GM19239 (cell line): ENCODE data around the gene SCAPER.
"Not testable (repeated sequence)": the region's sequence is repeated elsewhere in the genome, so short reads cannot be mapped to it uniquely, and the experiment has no call there.

Experiments
- DNase-seq: peaks from one replicate; pipeline ENCODE4 v3.0.0; 2011; ENCODE audit warnings: low spot score; ENCODE audit not compliant: insufficient read length
- FAIRE-seq: peaks from 2 replicates; lab custom pipeline; 2011; peaks lifted over from hg19 to GRCh38; lab: Jason Lieb, UNC

The SCAPER gene

GRCh38 chr15:76517910-76518309, 387.2 kb downstream of the SCAPER start:
- no peak for FAIRE-seq
- DNase-seq: no peak

DNA sequence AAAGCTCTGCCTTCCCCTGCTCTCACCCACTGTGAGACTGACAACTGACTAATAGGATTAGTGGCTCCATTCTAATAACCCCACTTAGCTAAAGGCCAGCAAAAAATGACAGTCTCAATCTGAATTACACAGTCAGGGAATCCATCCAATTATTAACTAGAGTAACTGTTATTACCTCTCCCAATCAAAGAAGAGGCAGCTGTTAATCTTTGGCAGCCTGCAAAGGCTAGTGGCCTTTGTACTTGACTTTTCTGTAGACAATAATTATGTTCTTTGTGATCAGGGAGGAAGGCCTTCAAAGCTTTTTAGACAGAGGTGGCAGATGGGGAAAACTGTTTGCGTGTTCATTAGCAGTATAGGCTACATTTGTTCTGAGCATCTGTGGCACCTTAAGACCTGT, 390.9 kb downstream of the SCAPER start:
- FAIRE-seq: no peak
- DNase-seq: no peak

DNA sequence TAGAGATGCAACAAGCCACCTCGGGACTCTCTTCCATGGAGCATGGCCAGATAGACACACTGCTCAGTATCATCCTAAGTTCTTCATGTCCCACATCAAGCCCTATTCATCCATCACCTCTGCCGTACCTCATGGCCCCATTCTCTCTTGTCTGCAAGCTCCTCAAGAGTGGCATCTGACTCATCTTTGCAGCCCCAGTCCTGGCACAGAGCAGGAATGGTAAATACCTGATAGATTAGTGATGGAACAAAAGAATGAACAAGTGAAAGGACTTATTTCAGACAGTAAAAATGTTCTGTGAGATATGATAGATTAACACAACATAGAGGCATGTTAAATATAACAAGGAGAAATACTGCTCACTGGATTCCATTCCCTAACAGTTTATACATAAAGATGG, 392.2 kb downstream of the SCAPER start:
- DNase-seq (no peak), FAIRE-seq (no peak)

GRCh38 chr15:76510663-76511062, 394.5 kb downstream of the SCAPER start:
- DNase-seq, FAIRE-seq: not testable (repeated sequence)

GRCh38 chr15:76503804-76504203, 401.3 kb downstream of the SCAPER start:
- no peak for DNase-seq
- FAIRE-seq: no peak

GRCh38 chr15:76503121-76503520, 402.0 kb downstream of the SCAPER start:
- DNase-seq (no peak), FAIRE-seq (no peak)

- no peak for DNase-seq
- FAIRE-seq: no peak
Observed at GRCh38 chr15:76502678-76503077, 402.5 kb downstream of the SCAPER start.

DNA sequence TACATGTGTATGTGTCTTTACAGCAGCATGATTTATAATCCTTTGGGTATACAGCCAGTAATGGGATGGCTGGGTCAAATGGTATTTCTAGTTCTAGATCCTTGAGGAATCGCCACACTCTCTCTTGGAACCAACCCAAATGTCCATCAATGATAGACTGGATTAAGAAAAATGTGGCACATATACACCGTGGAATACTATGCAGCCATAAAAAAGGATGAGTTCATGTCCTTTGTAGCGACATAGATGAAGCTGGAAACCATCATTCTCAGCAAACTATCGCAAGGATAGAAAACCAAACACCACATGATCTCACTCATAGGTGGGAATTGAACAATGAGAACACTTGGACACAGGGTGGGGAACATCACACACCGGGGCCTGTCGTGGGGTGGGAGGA, 403.0 kb downstream of the SCAPER start:
- not testable (repeated sequence) for FAIRE-seq

GRCh38 chr15:76501726-76502125, 403.4 kb downstream of the SCAPER start:
- no peak for FAIRE-seq
- no peak for DNase-seq

More for the DNA sequence above, 403.0 kb downstream of the SCAPER start:
- DNase-seq: not testable (repeated sequence)

GRCh38 chr15:76501011-76501410, 404.1 kb downstream of the SCAPER start:
- FAIRE-seq (no peak), DNase-seq (no peak)

GRCh38 chr15:76495487-76495886, 409.7 kb downstream of the SCAPER start:
- FAIRE-seq: no peak
- DNase-seq: no peak

- FAIRE-seq (no peak), DNase-seq (no peak)
Observed at GRCh38 chr15:76492538-76492937, 412.6 kb downstream of the SCAPER start.

- FAIRE-seq: no peak
- DNase-seq: no peak
Observed at GRCh38 chr15:76483752-76484151, 421.4 kb downstream of the SCAPER start.

GRCh38 chr15:76483018-76483417, 422.1 kb downstream of the SCAPER start:
- DNase-seq (no peak), FAIRE-seq (no peak)

GRCh38 chr15:76480267-76480666, 424.9 kb downstream of the SCAPER start:
- DNase-seq (no peak), FAIRE-seq (no peak)

DNA sequence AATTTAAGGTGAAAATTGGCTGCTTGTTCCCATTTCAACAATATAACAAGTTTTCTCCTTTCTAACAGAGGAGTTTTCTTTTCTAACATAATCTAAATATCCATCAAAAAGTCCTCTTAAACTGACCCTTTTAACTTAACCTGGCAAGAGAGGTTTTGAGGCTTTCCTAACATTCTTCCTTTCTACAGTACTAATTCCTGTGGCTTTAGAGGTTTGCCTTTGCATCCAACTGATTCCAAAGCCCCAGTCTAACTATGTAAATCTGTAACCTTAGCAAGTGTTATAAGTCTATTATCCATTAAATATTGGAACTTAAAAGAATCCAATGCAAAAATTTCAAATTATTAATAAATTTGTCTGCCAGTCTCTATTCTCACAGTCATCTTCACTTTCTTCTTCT, 434.4 kb downstream of the SCAPER start:
- DNase-seq (no peak), FAIRE-seq (no peak)

- FAIRE-seq (no peak), DNase-seq (no peak)
Observed at GRCh38 chr15:76468722-76469121, 436.4 kb downstream of the SCAPER start.

DNA sequence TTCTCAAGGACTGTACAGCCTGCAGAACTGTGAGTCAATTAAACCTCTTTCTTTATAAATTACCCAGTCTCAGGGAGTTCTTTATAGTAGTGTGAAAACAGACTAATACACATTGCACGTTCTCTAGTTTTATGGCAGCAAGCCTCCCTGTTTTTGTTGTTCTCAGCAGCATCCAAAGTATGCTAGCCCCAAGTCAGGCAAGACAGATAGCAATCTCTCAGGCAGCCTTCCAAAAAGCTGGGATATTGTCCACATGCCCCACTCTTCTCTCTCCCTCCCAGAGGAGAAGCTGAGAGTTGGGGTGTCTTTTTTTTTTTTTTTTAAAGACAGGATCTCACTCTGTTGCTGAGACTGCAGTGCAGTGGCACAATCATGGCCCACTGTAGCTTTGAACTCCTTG, 438.0 kb downstream of the SCAPER start:
- no peak for FAIRE-seq
- no peak for DNase-seq

GRCh38 chr15:76465728-76466127, 439.4 kb downstream of the SCAPER start:
- DNase-seq (no peak), FAIRE-seq (peak; percentile 4)

GRCh38 chr15:76464247-76464646, 440.9 kb downstream of the SCAPER start:
- FAIRE-seq (no peak), DNase-seq (no peak)

- DNase-seq (no peak), FAIRE-seq (peak; percentile 28)
Observed at GRCh38 chr15:76460871-76461270, 444.3 kb downstream of the SCAPER start.

- DNase-seq: no peak
- no peak for FAIRE-seq
Observed at GRCh38 chr15:76460347-76460746, 444.8 kb downstream of the SCAPER start.

DNA sequence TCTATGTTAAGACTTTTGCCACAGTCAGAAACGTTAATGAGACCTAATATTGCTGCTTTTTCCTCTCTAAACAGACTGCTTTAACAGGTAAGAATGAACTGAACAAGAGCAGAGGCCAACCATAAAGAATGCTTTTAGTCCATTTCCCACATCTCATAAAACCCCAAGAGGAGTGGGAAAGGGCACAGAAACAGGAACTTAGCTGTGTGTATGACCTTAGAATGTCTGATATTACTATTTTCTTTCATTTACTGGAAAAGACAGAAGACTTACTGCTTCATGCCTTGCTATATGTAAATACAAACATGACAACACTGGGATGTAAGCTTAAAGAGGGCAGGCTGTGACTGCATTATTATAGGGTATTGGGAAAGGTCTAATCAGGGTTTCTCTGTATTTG, 453.6 kb downstream of the SCAPER start:
- no peak for FAIRE-seq

More for the DNA sequence above, 453.6 kb downstream of the SCAPER start:
- DNase-seq: no peak
